HepG2 (cell line): ENCODE results near the gene KIAA2012. TPM values are rescaled to one million over a fixed set of nuclear protein-coding genes. Genes with fewer than 3 reads are reported as not detected.
A peak's percentile ranks its signal among the peaks of the same experiment; 100 is the strongest.

Experiments
- AGO2 ChIP-seq: fragments of 200-400 bp; formaldehyde crosslinking; optimal IDR thresholded peaks from 2 replicates; pipeline ENCODE3; 2017; ENCODE audit warnings: mild to moderate bottlenecking, low read depth, low read length, moderate library complexity
- ELF1 ChIP-seq: sonication (generic); formaldehyde crosslinking; IDR thresholded peaks from 2 replicates; pipeline ENCODE4 v1.4.0; 2020; ENCODE audit warnings: missing genetic modification reagents
- MAFK ChIP-seq, 2 experiments: IDR thresholded peaks in 1 of 2; conservative IDR thresholded peaks in 1 of 2; 2 replicates each; pipeline ENCODE4 v1.6.1; 2011; ENCODE audit warnings: improper control_type of control experiment in 2 of 2, low read length in 2 of 2
- ZNF670 ChIP-seq: sonication (generic); formaldehyde crosslinking; IDR thresholded peaks from 2 replicates; pipeline ENCODE4 v1.8.0; 2022; ENCODE audit warnings: mild to moderate bottlenecking, missing genetic modification reagents, borderline replicate concordance
- ZNF703 ChIP-seq: sonication (generic); formaldehyde crosslinking; IDR thresholded peaks from 2 replicates; pipeline ENCODE4 v1.5.1; 2020; ENCODE audit warnings: missing genetic modification reagents, mild to moderate bottlenecking, moderate library complexity, borderline replicate concordance
- polyA plus RNA-seq, 8 experiments: library from polyadenylated mRNA; depleted of rRNA in 3 of 8; stranded (reverse) in 7 of 8; unstranded in 1 of 8; fragments of >200 nt; fragmentation: Illumina TruSeq in 4 of 8; extraction: Trizol in 4 of 8; gene quantifications; 2 replicates each; pipeline versions ENCODE4 v1.2.1 to v1.2.3, GENCODE V29; 2011 to 2016; ENCODE audit warnings: low read depth in 4 of 8, missing spikeins in 1 of 8, mixed read lengths in 1 of 8; ENCODE audit not compliant: insufficient read depth in 1 of 8
- total RNA-seq, 5 experiments: library from RNA; depleted of rRNA; stranded (reverse); fragments of >200 nt; fragmentation: Illumina TruSeq; extraction: Trizol; gene quantifications; 2 replicates each; pipeline ENCODE4 v1.2.3, GENCODE V29; 2016; ENCODE audit warnings: low read depth in 1 of 5
- TF ChIP-seq, protein P1 (sequence below): sonication (generic); formaldehyde crosslinking; IDR thresholded peaks from 2 replicates; pipeline ENCODE4 v1.5.0; 2020; ENCODE audit warnings: mild to moderate bottlenecking, missing genetic modification reagents, borderline replicate concordance
- TF ChIP-seq, protein P2 (sequence below): sonication (generic); formaldehyde crosslinking; IDR thresholded peaks from 2 replicates; pipeline ENCODE4 v1.9.0; 2021; ENCODE audit warnings: missing genetic modification reagents, borderline replicate concordance
- TF ChIP-seq, protein P3 (sequence below): sonication (generic); formaldehyde crosslinking; IDR thresholded peaks from 2 replicates; pipeline ENCODE4 v1.9.0; 2021; ENCODE audit warnings: mild to moderate bottlenecking, missing genetic modification reagents

KIAA2012 gene
- total and polyA plus RNA-seq, 2 of the 13 experiments (the other 11 are each of a cell fraction or from before 2014, with no cell fraction given): not detected

DNA sequence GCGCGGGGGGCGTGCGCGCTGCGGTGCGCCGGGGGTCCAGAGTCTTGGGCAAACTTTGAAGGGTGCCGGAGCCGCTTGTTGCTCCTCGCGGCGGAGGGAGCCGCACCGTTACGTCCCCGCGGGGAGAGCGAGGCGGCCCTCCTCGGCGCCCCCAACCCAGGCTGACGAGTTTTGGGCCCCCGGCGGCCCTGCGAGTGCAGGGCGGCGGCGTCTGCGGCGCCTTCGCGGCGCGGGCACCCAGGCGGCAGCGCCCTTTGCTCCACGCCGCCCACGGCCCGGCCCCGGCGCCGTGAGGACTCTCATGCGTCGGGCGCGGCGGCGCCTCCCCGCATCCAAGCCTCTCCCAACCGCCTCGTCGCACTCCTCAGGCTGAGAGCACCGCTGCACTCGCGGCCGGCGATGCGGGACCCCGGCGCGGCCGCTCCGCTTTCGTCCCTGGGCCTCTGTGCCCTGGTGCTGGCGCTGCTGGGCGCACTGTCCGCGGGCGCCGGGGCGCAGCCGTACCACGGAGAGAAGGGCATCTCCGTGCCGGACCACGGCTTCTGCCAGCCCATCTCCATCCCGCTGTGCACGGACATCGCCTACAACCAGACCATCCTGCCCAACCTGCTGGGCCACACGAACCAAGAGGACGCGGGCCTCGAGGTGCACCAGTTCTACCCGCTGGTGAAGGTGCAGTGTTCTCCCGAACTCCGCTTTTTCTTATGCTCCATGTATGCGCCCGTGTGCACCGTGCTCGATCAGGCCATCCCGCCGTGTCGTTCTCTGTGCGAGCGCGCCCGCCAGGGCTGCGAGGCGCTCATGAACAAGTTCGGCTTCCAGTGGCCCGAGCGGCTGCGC, 38.6 kb upstream of the KIAA2012 start (continued):
- TF ChIP-seq, protein P1, sequence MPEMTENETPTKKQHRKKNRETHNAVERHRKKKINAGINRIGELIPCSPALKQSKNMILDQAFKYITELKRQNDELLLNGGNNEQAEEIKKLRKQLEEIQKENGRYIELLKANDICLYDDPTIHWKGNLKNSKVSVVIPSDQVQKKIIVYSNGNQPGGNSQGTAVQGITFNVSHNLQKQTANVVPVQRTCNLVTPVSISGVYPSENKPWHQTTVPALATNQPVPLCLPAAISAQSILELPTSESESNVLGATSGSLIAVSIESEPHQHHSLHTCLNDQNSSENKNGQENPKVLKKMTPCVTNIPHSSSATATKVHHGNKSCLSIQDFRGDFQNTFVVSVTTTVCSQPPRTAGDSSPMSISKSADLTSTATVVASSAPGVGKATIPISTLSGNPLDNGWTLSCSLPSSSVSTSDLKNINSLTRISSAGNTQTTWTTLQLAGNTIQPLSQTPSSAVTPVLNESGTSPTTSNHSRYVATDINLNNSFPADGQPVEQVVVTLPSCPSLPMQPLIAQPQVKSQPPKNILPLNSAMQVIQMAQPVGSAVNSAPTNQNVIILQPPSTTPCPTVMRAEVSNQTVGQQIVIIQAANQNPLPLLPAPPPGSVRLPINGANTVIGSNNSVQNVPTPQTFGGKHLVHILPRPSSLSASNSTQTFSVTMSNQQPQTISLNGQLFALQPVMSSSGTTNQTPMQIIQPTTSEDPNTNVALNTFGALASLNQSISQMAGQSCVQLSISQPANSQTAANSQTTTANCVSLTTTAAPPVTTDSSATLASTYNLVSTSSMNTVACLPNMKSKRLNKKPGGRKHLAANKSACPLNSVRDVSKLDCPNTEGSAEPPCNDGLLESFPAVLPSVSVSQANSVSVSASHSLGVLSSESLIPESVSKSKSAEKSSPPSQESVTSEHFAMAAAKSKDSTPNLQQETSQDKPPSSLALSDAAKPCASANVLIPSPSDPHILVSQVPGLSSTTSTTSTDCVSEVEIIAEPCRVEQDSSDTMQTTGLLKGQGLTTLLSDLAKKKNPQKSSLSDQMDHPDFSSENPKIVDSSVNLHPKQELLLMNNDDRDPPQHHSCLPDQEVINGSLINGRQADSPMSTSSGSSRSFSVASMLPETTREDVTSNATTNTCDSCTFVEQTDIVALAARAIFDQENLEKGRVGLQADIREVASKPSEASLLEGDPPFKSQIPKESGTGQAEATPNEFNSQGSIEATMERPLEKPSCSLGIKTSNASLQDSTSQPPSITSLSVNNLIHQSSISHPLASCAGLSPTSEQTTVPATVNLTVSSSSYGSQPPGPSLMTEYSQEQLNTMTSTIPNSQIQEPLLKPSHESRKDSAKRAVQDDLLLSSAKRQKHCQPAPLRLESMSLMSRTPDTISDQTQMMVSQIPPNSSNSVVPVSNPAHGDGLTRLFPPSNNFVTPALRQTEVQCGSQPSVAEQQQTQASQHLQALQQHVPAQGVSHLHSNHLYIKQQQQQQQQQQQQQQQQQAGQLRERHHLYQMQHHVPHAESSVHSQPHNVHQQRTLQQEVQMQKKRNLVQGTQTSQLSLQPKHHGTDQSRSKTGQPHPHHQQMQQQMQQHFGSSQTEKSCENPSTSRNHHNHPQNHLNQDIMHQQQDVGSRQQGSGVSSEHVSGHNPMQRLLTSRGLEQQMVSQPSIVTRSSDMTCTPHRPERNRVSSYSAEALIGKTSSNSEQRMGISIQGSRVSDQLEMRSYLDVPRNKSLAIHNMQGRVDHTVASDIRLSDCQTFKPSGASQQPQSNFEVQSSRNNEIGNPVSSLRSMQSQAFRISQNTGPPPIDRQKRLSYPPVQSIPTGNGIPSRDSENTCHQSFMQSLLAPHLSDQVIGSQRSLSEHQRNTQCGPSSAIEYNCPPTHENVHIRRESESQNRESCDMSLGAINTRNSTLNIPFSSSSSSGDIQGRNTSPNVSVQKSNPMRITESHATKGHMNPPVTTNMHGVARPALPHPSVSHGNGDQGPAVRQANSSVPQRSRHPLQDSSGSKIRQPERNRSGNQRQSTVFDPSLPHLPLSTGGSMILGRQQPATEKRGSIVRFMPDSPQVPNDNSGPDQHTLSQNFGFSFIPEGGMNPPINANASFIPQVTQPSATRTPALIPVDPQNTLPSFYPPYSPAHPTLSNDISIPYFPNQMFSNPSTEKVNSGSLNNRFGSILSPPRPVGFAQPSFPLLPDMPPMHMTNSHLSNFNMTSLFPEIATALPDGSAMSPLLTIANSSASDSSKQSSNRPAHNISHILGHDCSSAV (CRISPR knock-in tag): no peak
- TF ChIP-seq ZNF670 (CRISPR knock-in tag): no peak
- TF ChIP-seq, protein P2, sequence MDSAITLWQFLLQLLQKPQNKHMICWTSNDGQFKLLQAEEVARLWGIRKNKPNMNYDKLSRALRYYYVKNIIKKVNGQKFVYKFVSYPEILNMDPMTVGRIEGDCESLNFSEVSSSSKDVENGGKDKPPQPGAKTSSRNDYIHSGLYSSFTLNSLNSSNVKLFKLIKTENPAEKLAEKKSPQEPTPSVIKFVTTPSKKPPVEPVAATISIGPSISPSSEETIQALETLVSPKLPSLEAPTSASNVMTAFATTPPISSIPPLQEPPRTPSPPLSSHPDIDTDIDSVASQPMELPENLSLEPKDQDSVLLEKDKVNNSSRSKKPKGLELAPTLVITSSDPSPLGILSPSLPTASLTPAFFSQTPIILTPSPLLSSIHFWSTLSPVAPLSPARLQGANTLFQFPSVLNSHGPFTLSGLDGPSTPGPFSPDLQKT: no peak
- TF ChIP-seq, protein P3, sequence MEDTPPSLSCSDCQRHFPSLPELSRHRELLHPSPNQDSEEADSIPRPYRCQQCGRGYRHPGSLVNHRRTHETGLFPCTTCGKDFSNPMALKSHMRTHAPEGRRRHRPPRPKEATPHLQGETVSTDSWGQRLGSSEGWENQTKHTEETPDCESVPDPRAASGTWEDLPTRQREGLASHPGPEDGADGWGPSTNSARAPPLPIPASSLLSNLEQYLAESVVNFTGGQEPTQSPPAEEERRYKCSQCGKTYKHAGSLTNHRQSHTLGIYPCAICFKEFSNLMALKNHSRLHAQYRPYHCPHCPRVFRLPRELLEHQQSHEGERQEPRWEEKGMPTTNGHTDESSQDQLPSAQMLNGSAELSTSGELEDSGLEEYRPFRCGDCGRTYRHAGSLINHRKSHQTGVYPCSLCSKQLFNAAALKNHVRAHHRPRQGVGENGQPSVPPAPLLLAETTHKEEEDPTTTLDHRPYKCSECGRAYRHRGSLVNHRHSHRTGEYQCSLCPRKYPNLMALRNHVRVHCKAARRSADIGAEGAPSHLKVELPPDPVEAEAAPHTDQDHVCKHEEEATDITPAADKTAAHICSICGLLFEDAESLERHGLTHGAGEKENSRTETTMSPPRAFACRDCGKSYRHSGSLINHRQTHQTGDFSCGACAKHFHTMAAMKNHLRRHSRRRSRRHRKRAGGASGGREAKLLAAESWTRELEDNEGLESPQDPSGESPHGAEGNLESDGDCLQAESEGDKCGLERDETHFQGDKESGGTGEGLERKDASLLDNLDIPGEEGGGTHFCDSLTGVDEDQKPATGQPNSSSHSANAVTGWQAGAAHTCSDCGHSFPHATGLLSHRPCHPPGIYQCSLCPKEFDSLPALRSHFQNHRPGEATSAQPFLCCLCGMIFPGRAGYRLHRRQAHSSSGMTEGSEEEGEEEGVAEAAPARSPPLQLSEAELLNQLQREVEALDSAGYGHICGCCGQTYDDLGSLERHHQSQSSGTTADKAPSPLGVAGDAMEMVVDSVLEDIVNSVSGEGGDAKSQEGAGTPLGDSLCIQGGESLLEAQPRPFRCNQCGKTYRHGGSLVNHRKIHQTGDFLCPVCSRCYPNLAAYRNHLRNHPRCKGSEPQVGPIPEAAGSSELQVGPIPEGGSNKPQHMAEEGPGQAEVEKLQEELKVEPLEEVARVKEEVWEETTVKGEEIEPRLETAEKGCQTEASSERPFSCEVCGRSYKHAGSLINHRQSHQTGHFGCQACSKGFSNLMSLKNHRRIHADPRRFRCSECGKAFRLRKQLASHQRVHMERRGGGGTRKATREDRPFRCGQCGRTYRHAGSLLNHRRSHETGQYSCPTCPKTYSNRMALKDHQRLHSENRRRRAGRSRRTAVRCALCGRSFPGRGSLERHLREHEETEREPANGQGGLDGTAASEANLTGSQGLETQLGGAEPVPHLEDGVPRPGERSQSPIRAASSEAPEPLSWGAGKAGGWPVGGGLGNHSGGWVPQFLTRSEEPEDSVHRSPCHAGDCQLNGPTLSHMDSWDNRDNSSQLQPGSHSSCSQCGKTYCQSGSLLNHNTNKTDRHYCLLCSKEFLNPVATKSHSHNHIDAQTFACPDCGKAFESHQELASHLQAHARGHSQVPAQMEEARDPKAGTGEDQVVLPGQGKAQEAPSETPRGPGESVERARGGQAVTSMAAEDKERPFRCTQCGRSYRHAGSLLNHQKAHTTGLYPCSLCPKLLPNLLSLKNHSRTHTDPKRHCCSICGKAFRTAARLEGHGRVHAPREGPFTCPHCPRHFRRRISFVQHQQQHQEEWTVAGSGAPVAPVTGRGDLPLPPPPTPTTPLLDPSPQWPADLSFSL: no peak
- no peak for TF ChIP-seq ELF1 (CRISPR knock-in tag)
- TF ChIP-seq AGO2: peak; percentile 33
- no peak for TF ChIP-seq MAFK (conservative IDR thresholded peaks at IDR 0.05 in 1 of 2, IDR thresholded peaks at IDR 0.05 in 1 of 2; ENCODE audit: low read length in 2 of 2)
- TF ChIP-seq ZNF703 (CRISPR knock-in tag): no peak
